Kidney (tissue), 22 donors: ENCODE results near the gene UPF3A. TPM values are rescaled to one million over a fixed set of nuclear protein-coding genes. Genes with fewer than 3 reads are reported as not detected.

Source experiments
- DNase-seq, 5 donors: peaks; one replicate each; pipeline ENCODE4 v3.0.0-alpha.2; 2013 to 2020
- FAIRE-seq: peaks from 2 replicates; lab custom pipeline; 2012; peaks lifted over from hg19 to GRCh38; lab: Jason Lieb, UNC
- H3K27ac ChIP-seq, 2 donors: one replicate each; pipeline ENCODE4 v1.7.0; 2013; ENCODE audit warnings: low read depth in 2 of 2, low read length in 2 of 2, inconsistent platforms in 1 of 2
- H3K27me3 ChIP-seq: one replicate; pipeline ENCODE4 v1.7.1; 2013; ENCODE audit warnings: low read length, inconsistent platforms; ENCODE audit not compliant: control insufficient read depth, insufficient read depth
- H3K36me3 ChIP-seq, 3 donors: one replicate each; pipeline versions ENCODE4 v1.7.0 to v1.7.1; 2013; ENCODE audit warnings: low read length in 3 of 3, control low read depth in 1 of 3, inconsistent platforms in 1 of 3; ENCODE audit not compliant: insufficient read depth in 3 of 3, control insufficient read depth in 2 of 3
- H3K4me1 ChIP-seq, 3 donors: one replicate each; pipeline versions ENCODE4 v1.7.0 to v1.7.1; 2013; ENCODE audit warnings: low read length in 3 of 3, inconsistent platforms in 1 of 3, low read depth in 1 of 3; ENCODE audit not compliant: control insufficient read depth in 2 of 3, insufficient read depth in 2 of 3
- H3K4me3 ChIP-seq, 3 donors: one replicate each; pipeline versions ENCODE4 v1.7.0 to v1.8.1; 2013; ENCODE audit warnings: low read length in 3 of 3, control low read depth in 1 of 3, inconsistent platforms in 1 of 3
- H3K9ac ChIP-seq, 3 donors: one replicate each; pipeline versions ENCODE4 v1.7.0 to v1.7.1; 2013; ENCODE audit warnings: low read length in 3 of 3, control low read depth in 1 of 3, inconsistent platforms in 1 of 3
- H3K9me3 ChIP-seq, 3 donors: one replicate each; pipeline versions ENCODE4 v1.7.0 to v1.7.1; 2013; ENCODE audit warnings: low read length in 3 of 3, control low read depth in 1 of 3, inconsistent platforms in 1 of 3; ENCODE audit not compliant: control insufficient read depth in 2 of 3, insufficient read depth in 1 of 3
- intact Hi-C: fragments of 100-400 bp; cut with DNase I; formaldehyde crosslinking; loops from one replicate; pipeline ENCODE4 v1.11.1; 2022
- long read RNA-seq, 10 donors: library from polyadenylated mRNA in 1 of 10; unstranded in 1 of 10; transcript quantifications; one replicate each; pipeline ENCODE4 v2.0.0 and lab custom pipeline, GENCODE V29; 2021 to 2026
- polyA plus RNA-seq: library from polyadenylated mRNA; stranded (reverse); fragments of 350-450 nt; fragmentation: Illumina TruSeq; extraction: RNeasy Lipid Tissue Mini Kit (QIAGEN cat#74804); gene quantifications from one replicate; pipeline ENCODE4 v1.2.3, GENCODE V29; 2014; ENCODE audit warnings: low read depth, low replicate concordance; ENCODE audit not compliant: insufficient read depth
- total RNA-seq: library from RNA; stranded (reverse); fragmentation: NEBNext Ultra II Directional; extraction: Animal tissue kit (Norgen Biotek cat#: 25700); gene quantifications from one replicate; pipeline ENCODE4 v1.2.1, GENCODE V29; 2021
- TF ChIP-seq, protein P1 (sequence below): IDR thresholded peaks from 3 replicates; pipeline ENCODE4 v1.5.1; 2012; ENCODE audit warnings: mild to moderate bottlenecking, moderate library complexity, borderline replicate concordance; ENCODE audit not compliant: insufficient read depth; ENCODE audit errors: extremely low read depth
- donor health status: control.
- donor health status: control.
- donor health status: control.
- donor health status: control.
- donor health status: control.
- donor health status: DM: yes; HTN: yes; CAD: no.
- donor health status: Normal renal cell carcinoma (clear cell type).

UPF3A gene, protein sequence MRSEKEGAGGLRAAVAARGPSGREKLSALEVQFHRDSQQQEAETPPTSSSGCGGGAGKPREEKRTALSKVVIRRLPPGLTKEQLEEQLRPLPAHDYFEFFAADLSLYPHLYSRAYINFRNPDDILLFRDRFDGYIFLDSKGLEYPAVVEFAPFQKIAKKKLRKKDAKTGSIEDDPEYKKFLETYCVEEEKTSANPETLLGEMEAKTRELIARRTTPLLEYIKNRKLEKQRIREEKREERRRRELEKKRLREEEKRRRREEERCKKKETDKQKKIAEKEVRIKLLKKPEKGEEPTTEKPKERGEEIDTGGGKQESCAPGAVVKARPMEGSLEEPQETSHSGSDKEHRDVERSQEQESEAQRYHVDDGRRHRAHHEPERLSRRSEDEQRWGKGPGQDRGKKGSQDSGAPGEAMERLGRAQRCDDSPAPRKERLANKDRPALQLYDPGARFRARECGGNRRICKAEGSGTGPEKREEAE
- total RNA-seq, result 41.7 TPM
- 34.5 TPM for polyA plus RNA-seq
- long read RNA-seq, donor 1, transcript UPF3A-205 (3 exons, 423 nt), result major isoform, 10 of 24 reads
- long read RNA-seq, donor 1, partial matches to known transcripts, result 8 of 24 reads
- long read RNA-seq, donor 1, other reads (novel, unspliced or antisense), result 0 of 24 reads
- long read RNA-seq, donor 2, transcript UPF3A-205 (3 exons, 423 nt), result major isoform, 14 of 40 reads
- long read RNA-seq, donor 2, partial matches to known transcripts, result 18 of 40 reads
- long read RNA-seq, donor 2, other reads (novel, unspliced or antisense), result 0 of 40 reads
- long read RNA-seq, donor 3, transcript UPF3A-205 (3 exons, 423 nt), result major isoform, 16 of 34 reads
- long read RNA-seq, donor 3, partial matches to known transcripts, result 10 of 34 reads
- long read RNA-seq, donor 3, other reads (novel, unspliced or antisense), result 0 of 34 reads
- long read RNA-seq, donor 4, transcript UPF3A-209 (2 exons, 494 nt), result minor isoform, 5 of 29 reads
- long read RNA-seq, donor 4, transcript UPF3A-205 (3 exons, 423 nt), result major isoform, 8 of 29 reads
- long read RNA-seq, donor 4, partial matches to known transcripts, result 11 of 29 reads
- long read RNA-seq, donor 4, other reads (novel, unspliced or antisense), result 0 of 29 reads
- long read RNA-seq, donor 5, partial matches to known transcripts, result 0 of 4 reads
- long read RNA-seq, donor 5, other reads (novel, unspliced or antisense), result 0 of 4 reads
- long read RNA-seq, donor 6, transcript UPF3A-205 (3 exons, 423 nt), result major isoform, 14 of 28 reads
- long read RNA-seq, donor 6, partial matches to known transcripts, result 5 of 28 reads
- long read RNA-seq, donor 6, other reads (novel, unspliced or antisense), result 0 of 28 reads
- long read RNA-seq, donor 7, partial matches to known transcripts, result 23 of 47 reads
- long read RNA-seq, donor 7, other reads (novel, unspliced or antisense), result 16 of 47 reads
- long read RNA-seq, donor 8, transcript UPF3A-205 (3 exons, 423 nt), result major isoform, 7 of 10 reads
- long read RNA-seq, donor 8, partial matches to known transcripts, result 0 of 10 reads
- long read RNA-seq, donor 8, other reads (novel, unspliced or antisense), result 0 of 10 reads
- long read RNA-seq, donor 9, transcript UPF3A-205 (3 exons, 423 nt), result major isoform, 8 of 13 reads
- long read RNA-seq, donor 9, partial matches to known transcripts, result 0 of 13 reads
- long read RNA-seq, donor 9, other reads (novel, unspliced or antisense), result 0 of 13 reads
- long read RNA-seq, donor 10, transcript UPF3A-205 (3 exons, 423 nt), result major isoform, 18 of 56 reads
- long read RNA-seq, donor 10, partial matches to known transcripts, result 26 of 56 reads
- long read RNA-seq, donor 10, other reads (novel, unspliced or antisense), result 0 of 56 reads

DNA sequence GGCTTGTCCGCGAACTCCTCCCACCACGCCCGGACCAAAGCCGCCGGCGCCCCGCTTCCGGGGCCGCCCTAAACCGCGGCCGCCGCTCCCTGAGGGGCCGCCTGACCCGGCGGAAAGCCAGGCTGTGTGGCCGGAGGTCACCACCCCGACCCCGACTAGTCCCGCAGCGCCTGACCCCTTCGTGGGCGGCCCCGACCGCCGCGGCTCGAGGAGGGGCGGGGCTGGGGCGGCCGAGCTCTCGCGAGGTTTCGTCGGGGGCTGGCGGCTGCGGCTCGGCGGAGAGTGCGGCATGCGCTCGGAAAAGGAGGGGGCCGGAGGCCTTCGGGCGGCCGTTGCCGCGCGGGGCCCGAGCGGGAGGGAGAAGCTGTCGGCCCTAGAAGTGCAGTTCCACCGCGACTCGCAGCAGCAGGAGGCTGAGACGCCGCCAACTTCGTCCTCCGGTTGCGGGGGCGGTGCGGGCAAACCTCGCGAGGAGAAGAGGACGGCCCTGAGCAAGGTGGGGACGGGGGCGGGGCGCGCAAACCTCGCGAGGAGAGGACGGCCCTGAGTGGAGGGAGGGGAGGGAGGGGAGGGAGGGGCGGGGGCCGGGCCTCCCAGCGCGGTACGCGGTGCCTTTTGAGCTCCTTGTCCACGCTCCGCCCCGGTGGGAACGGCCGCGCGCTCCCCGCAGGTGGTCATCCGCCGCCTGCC lies at the start of gene UPF3A:
TSS of gene UPF3A (plus strand) at position 251 of the 690 bp plus-strand sequence. CDS start at position 290, 39 bp downstream.
- intact Hi-C loops, result no loop called here
- Histone ChIP-seq H3K27ac (peak within 1 kb of the TSS; percentile 96 to 98), H3K9me3 (no peaks in the 10 kb centered on the region), H3K27me3 (no peaks in the 10 kb centered on the region), H3K4me3 (peak within 1 kb of the TSS; percentile 83 to 90 (median 88)), H3K4me1 (peaks cover 2 to 17% (median 2%) of the 10 kb centered on the region in 3 donors), H3K36me3 (peaks cover 0 to 3% (median 0%) of the 10 kb centered on the region in 3 donors), H3K9ac (peak within 1 kb of the TSS; percentile 68 to 82 (median 75))
- no peak for FAIRE-seq
- peak; percentile 96 to 98 (median 97) for DNase-seq
- TF ChIP-seq, protein P1, sequence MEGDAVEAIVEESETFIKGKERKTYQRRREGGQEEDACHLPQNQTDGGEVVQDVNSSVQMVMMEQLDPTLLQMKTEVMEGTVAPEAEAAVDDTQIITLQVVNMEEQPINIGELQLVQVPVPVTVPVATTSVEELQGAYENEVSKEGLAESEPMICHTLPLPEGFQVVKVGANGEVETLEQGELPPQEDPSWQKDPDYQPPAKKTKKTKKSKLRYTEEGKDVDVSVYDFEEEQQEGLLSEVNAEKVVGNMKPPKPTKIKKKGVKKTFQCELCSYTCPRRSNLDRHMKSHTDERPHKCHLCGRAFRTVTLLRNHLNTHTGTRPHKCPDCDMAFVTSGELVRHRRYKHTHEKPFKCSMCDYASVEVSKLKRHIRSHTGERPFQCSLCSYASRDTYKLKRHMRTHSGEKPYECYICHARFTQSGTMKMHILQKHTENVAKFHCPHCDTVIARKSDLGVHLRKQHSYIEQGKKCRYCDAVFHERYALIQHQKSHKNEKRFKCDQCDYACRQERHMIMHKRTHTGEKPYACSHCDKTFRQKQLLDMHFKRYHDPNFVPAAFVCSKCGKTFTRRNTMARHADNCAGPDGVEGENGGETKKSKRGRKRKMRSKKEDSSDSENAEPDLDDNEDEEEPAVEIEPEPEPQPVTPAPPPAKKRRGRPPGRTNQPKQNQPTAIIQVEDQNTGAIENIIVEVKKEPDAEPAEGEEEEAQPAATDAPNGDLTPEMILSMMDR, result no peak

DNA sequence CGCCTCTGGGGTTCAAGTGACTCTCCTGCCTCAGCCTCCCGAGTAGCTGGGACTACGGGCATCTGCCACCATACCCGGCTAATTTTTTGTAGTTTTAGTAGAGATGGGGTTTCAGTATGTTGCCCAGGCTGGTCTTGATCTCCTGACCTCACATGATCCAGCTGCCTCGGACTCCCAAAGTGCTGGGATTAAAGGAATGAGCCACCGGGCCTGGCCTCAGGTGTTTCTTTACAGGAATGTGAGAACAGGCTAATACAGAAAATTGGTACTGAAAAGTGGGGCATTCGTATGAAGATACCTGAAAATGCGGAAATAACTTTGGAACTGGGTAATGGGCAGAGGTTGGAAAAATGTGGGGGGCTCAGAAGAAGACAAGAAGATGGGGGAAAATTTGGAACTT lies 49.5 kb upstream of the UPF3A start:
- TF ChIP-seq, protein P1, result no peak
- H3K36me3 ChIP-seq, result no peaks in the 10 kb centered on the region
- H3K27ac ChIP-seq, result no peak overlapping the region
- no peak overlapping the region for H3K9ac ChIP-seq
- H3K9me3 ChIP-seq, result no peaks in the 10 kb centered on the region
- no peak for FAIRE-seq
- intact Hi-C loops, result no loop called here
- no peak overlapping the region for H3K4me3 ChIP-seq
- peaks cover 3% of the 10 kb centered on the region for H3K27me3 ChIP-seq
- DNase-seq, result no peak
- H3K4me1 ChIP-seq, result peaks cover 0 to 5% (median 0%) of the 10 kb centered on the region in 3 donors
